ENCODE results near the gene TPPP2.
"Not testable (repeated sequence)": the region's sequence is repeated elsewhere in the genome, so short reads cannot be mapped to it uniquely, and the experiment has no call there.

Gene TPPP2

DNA sequence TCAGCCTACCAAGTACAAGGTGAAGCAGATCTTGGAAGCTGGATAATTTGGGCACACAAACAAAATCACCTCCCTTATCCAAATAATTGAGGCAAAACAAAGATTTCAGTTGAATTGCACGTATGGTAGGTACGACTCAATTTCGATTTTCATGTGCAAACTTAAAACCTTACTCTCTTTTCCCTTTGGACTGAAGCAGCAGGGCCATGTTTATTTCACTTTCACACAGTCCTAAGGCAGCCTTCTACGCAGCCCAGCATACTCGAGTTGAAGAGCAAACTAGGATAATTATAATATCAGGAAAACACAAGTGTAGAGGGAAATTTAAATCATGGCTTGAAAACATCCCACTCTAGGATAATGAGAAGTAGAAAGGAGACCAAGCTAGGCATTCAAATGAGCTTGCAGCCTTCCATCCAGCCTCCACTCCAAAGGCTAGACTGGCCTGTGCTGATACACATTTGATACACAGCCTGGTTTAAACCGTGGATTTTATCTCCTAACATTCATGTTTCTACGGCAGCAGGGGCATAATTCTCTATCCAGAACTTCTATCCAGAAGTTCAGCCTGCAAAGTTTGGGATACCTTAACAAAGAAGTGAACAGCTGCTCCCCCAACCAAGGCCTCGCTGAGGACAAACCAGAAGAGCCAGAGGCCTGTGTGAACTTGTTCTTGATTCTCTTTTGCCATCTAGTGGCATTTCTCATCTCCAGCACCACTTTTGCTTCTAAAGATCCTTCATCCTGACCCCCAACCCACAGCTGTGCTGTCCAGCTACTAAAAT is 9.8 kb downstream of the TPPP2 start:
- peak; percentile 19 to 66 for DNase-seq

- DNase-seq: no peak
These were observed 10.4 kb downstream of the TPPP2 start for GRCh38 chr14:21040370-21040925.

GRCh38 chr14:21040941-21041340 is 10.9 kb downstream of the TPPP2 start:
- not testable (repeated sequence) for DNase-seq

DNA sequence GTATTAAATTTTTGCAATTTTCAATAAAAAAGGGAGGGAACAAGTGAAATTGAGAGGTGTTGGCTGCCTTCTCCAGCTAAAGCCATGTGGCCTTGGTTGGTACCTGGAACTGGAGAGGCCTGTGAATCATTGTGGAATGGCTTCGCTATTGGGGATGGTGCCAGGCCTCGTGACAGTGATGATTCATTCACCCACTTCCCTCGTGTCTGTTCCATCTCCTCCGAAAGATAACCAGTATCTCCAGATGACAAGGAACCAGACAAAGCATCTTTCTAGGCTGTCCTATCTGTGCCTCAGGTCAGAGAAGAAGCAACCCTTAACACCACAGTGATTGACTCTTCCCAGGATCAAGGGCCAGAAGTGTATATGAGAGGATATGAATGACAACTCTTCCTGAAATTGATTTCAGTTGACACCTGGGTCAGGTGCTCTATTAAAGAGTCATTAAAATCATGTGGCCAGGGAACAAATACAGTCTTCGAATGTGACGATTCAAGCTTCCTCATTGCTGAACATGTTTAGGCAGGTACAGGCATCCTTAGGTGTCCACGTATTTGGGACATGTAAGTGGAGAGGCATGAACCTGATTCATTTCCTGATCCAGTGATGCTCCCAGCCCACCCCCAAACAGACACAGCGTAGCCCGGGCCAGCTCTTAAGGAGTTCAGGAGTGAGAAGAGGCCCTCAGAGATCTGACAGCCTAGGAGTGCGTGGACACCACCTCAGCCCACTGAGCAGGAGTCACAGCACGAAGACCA is 11.8 kb downstream of the TPPP2 start, which contains the start of gene RNASE7:
RNASE7 (plus strand) TSS at position 687 of the 758 bp plus-strand sequence. CDS start 631 bp downstream, outside the sequence.
- DNase-seq: no peak

DNA sequence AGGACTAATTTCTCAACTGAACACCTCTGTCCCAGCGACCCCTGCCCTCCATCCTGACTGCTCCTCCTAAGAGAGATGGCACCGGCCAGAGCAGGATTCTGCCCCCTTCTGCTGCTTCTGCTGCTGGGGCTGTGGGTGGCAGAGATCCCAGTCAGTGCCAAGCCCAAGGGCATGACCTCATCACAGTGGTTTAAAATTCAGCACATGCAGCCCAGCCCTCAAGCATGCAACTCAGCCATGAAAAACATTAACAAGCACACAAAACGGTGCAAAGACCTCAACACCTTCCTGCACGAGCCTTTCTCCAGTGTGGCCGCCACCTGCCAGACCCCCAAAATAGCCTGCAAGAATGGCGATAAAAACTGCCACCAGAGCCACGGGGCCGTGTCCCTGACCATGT is 12.9 kb downstream of the TPPP2 start:
- no peak for DNase-seq

DNA sequence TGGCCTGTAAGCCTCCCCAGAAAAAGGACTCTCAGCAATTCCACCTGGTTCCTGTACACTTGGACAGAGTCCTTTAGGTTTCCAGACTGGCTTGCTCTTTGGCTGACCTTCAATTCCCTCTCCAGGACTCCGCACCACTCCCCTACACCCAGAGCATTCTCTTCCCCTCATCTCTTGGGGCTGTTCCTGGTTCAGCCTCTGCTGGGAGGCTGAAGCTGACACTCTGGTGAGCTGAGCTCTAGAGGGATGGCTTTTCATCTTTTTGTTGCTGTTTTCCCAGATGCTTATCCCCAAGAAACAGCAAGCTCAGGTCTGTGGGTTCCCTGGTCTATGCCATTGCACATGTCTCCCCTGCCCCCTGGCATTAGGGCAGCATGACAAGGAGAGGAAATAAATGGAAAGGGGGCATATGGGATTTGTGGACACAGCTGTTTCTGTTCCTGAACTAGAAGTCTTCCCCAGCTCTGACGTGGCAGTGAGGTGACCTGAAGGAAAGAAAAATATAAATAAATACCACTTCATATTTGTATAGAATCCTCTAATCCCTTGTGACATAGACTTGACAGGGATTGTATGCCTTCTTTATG is 13.5 kb downstream of the TPPP2 start:
- DNase-seq: no peak

- DNase-seq: no peak
These were observed 14.1 kb downstream of the TPPP2 start for GRCh38 chr14:21043974-21044618.

GRCh38 chr14:21047378-21047781 is 17.4 kb downstream of the TPPP2 start:
- no peak for DNase-seq

- no peak for DNase-seq
These were observed 18.6 kb downstream of the TPPP2 start for GRCh38 chr14:21048638-21049037.

- no peak for DNase-seq
These were observed 19.3 kb downstream of the TPPP2 start for GRCh38 chr14:21049271-21049673.

DNA sequence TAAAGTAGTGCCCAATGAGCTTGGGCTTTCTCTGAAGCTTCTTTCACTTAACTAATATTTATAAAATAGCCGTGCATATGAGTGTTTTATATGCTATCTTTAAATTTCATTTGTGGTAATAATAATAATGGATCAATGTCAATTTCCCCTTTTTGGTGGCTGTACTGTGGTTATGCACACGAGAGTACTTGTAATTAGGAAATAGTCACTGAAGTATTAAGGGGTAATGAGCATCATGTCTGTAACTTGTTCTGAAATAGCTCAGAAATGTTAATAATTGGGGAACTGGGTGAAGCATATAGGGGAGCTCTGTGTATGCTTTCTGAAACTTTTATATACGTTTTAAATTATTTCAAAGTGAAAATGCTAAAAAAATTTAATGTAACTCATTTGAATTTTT is 20.6 kb downstream of the TPPP2 start:
- DNase-seq: no peak

GRCh38 chr14:21053184-21054122 is 23.4 kb downstream of the TPPP2 start:
- no peak for DNase-seq

DNA sequence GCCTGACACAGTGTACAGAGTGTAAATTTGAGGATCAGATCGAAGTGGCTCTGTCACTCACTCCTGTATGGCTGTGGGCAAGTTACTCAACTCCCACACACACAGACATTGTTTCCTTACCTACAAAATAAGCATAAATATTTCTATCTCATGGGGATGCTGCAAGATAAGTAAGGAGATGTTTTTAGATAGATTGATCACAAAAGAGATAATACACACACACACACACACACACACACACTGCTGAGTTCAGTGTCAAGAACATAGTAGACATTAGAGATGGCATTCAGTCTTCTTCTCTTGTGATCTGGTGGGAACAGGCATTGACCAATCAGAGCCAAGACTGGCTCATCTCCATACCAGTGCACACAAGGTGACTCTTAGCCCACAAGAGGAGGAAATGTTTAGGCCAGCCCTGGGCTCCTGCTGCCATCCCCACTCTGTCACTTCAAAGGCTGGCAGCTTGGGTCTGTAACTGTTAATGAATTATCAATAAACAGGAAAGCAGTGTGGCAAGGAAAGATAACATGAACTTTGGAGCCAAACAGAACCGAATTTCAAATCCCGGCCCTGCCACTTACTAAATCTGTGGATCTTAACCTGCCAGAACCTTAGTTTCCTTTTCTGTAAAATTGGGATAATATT is 24.2 kb downstream of the TPPP2 start:
- DNase-seq: no peak

GRCh38 chr14:21054768-21055145 is 24.7 kb downstream of the TPPP2 start:
- no peak for DNase-seq

GRCh38 chr14:21055432-21056117 is 25.6 kb downstream of the TPPP2 start:
- no peak for DNase-seq

- no peak for DNase-seq
These were observed 26.6 kb downstream of the TPPP2 start for GRCh38 chr14:21056520-21057163.

DNA sequence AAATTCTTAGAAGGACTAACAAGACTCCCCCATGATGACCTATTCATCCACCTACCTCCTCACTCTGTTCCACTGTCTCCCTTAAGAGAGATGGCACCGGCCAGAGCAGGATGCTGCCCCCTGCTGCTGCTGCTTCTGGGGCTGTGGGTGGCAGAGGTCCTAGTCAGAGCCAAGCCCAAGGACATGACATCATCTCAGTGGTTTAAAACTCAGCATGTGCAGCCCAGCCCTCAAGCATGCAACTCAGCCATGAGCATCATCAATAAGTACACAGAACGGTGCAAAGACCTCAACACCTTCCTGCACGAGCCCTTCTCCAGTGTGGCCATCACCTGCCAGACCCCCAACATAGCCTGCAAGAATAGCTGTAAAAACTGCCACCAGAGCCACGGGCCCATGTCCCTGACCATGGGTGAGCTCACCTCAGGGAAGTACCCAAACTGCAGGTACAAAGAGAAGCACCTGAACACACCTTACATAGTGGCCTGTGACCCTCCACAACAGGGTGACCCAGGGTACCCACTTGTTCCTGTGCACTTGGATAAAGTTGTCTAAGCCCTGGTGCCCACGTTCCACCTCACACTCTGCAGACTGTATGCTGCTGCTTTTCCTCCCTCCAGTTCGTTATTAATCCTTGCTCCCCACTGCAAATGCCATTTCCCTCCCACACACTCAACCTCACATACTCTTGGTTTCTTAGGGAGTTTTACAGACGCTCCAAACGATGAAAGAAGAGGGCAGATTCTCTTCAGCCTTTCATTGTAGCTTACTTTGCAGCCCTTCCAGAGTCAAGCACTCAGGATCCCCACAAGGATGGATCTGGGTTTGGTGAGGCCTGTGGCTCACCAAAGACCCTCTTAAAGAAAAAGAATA is 28.0 kb downstream of the TPPP2 start, which contains the start of gene RNASE8:
RNASE8 (plus strand) TSS at position 20 of the 873 bp plus-strand sequence; CDS start at position 91, 71 bp downstream.
- DNase-seq: no peak

- DNase-seq: no peak
These were observed 28.9 kb downstream of the TPPP2 start for GRCh38 chr14:21058903-21059302.

All from NCI-H446 (cell line).